H1 (cell line): Measurements from ENCODE around the gene IDH2. TPM values are rescaled to one million over a fixed set of nuclear protein-coding genes. Genes with fewer than 3 reads are reported as not detected.
"Not testable (repeated sequence)": the region's sequence is repeated elsewhere in the genome, so short reads cannot be mapped to it uniquely, and the experiment has no call there.

Experiments
- CTCF ChIA-PET: fragments of 300-600 bp; sonication (Branson Sonifier 250); formaldehyde crosslinking; loops from one replicate; lab custom pipeline; 2021; ENCODE audit not compliant: partially characterized antibody; lab: Charles Lee
- POLR2A ChIA-PET: fragments of 300-600 bp; sonication (Branson Sonifier 250); formaldehyde crosslinking; loops from one replicate; lab custom pipeline; 2021; ENCODE audit warnings: inconsistent platforms; ENCODE audit not compliant: partially characterized antibody; lab: Charles Lee
- DNase-seq, 2 experiments: peaks; one replicate each; pipeline versions ENCODE4 v3.0.0 to v3.0.0-alpha.2; 2010 to 2022; ENCODE audit warnings: low spot score in 2 of 2, low read depth in 1 of 2, mixed read lengths in 1 of 2
- FAIRE-seq: peaks from 2 replicates; lab custom pipeline; 2011; peaks lifted over from hg19 to GRCh38; lab: Jason Lieb, UNC
- H2AFZ ChIP-seq: 2 replicates; pipeline ENCODE4 v1.8.1; 2012; ENCODE audit warnings: low read length, inconsistent platforms
- H2AK5ac ChIP-seq: 2 replicates; pipeline ENCODE4 v1.6.1; 2013; ENCODE audit warnings: low read depth, low read length
- H2BK120ac ChIP-seq: replicated peaks from 2 replicates; pipeline ENCODE3; 2013; ENCODE audit warnings: low read depth, low read length, inconsistent platforms
- H2BK12ac ChIP-seq: 2 replicates; pipeline ENCODE4 v1.6.1; 2013; ENCODE audit warnings: low read depth, low read length
- H2BK15ac ChIP-seq: 2 replicates; pipeline ENCODE4 v1.6.1; 2013; ENCODE audit warnings: low read length
- H2BK20ac ChIP-seq: 2 replicates; pipeline ENCODE4 v1.6.1; 2013; ENCODE audit warnings: low read length
- H2BK5ac ChIP-seq: 2 replicates; pipeline ENCODE4 v1.6.1; 2013; ENCODE audit warnings: low read depth, low read length
- H3K14ac ChIP-seq: 2 replicates; pipeline ENCODE4 v1.6.1; 2013; ENCODE audit warnings: inconsistent platforms; ENCODE audit not compliant: insufficient read length
- H3K18ac ChIP-seq: 2 replicates; pipeline ENCODE4 v1.6.1; 2013; ENCODE audit warnings: low read length; ENCODE audit errors: extremely low read depth
- H3K23ac ChIP-seq: 2 replicates; pipeline ENCODE4 v1.6.1; 2013; ENCODE audit warnings: inconsistent platforms; ENCODE audit not compliant: insufficient read length
- H3K23me2 ChIP-seq: 2 replicates; pipeline ENCODE4 v1.6.1; 2013; ENCODE audit warnings: low read depth, low read length
- H3K27ac ChIP-seq: 2 replicates; pipeline ENCODE4 v1.6.1; 2011; ENCODE audit warnings: low read depth, low read length, inconsistent platforms
- H3K27me3 ChIP-seq, 4 experiments: replicated peaks in 1 of 4; 1 replicate in 1 of 4; 2 replicates in 3 of 4; pipeline versions ENCODE4 v1.6.1 to v1.8.1; 2011 to 2013; ENCODE audit warnings: low read length in 3 of 4, mild to moderate bottlenecking in 3 of 4, inconsistent platforms in 2 of 4, mixed read lengths in 2 of 4, moderate library complexity in 1 of 4; ENCODE audit not compliant: control insufficient read depth in 3 of 4, insufficient read depth in 3 of 4; ENCODE audit errors: extremely low read depth in 1 of 4
- H3K36me3 ChIP-seq, 4 experiments: 2 replicates each; pipeline versions ENCODE4 v1.6.1 to v1.8.1; 2011 to 2013; ENCODE audit warnings: mild to moderate bottlenecking in 4 of 4, low read length in 3 of 4, moderate library complexity in 2 of 4, control low read depth in 1 of 4, inconsistent platforms in 1 of 4; ENCODE audit not compliant: insufficient read depth in 4 of 4, control insufficient read depth in 2 of 4
- H3K4ac ChIP-seq: replicated peaks from 2 replicates; pipeline ENCODE3; 2013; ENCODE audit warnings: low read length, low read depth, mixed read lengths, inconsistent platforms; ENCODE audit not compliant: insufficient read length
- H3K4me1 ChIP-seq, 4 experiments: replicated peaks in 1 of 4; 1 replicate in 1 of 4; 2 replicates in 3 of 4; pipeline versions ENCODE4 v1.6.1 to v1.8.1; 2011 to 2013; ENCODE audit warnings: low read length in 3 of 4, inconsistent platforms in 2 of 4, mixed read lengths in 1 of 4; ENCODE audit not compliant: insufficient read depth in 4 of 4, control insufficient read depth in 3 of 4
- H3K4me2 ChIP-seq, 2 experiments: 2 replicates each; pipeline versions ENCODE4 v1.6.1 to v1.8.1; 2011 to 2013; ENCODE audit warnings: low read depth in 2 of 2, low read length in 2 of 2, control low read depth in 1 of 2, inconsistent platforms in 1 of 2, mild to moderate bottlenecking in 1 of 2; ENCODE audit not compliant: insufficient read depth in 1 of 2
- H3K4me3 ChIP-seq, 4 experiments: fragments of 200-600, 300-600 bp in 1 of 4; sonication (generic), shearing (Covaris generic), sonication (Bioruptor Twin) in 1 of 4; 2 replicates each; pipeline versions ENCODE4 v1.5.1 to v1.8.1; 2011 to 2016; ENCODE audit warnings: low read length in 4 of 4, low read depth in 3 of 4, control low read depth in 2 of 4, inconsistent platforms in 2 of 4, mild to moderate bottlenecking in 2 of 4, mixed read lengths in 1 of 4, moderate library complexity in 1 of 4; ENCODE audit not compliant: insufficient read depth in 2 of 4; ENCODE audit errors: extremely low read depth in 1 of 4
- H3K56ac ChIP-seq: replicated peaks from 2 replicates; pipeline ENCODE3; 2013; ENCODE audit warnings: low read depth, mild to moderate bottlenecking, mixed read lengths, low read length, inconsistent platforms; ENCODE audit not compliant: insufficient read length
- H3K79me1 ChIP-seq: 2 replicates; pipeline ENCODE4 v1.6.1; 2013; ENCODE audit warnings: low read depth, low read length, control low read depth
- H3K79me2 ChIP-seq, 2 experiments: 2 replicates each; pipeline versions ENCODE4 v1.6.1 to v1.8.1; 2012 to 2013; ENCODE audit warnings: low read length in 2 of 2, mild to moderate bottlenecking in 2 of 2, inconsistent platforms in 1 of 2; ENCODE audit not compliant: insufficient read depth in 2 of 2, control insufficient read depth in 1 of 2
- H3K9ac ChIP-seq, 4 experiments: replicated peaks in 1 of 4; 1 replicate in 1 of 4; 2 replicates in 3 of 4; pipeline versions ENCODE4 v1.6.1 to v1.8.1; 2011 to 2013; ENCODE audit warnings: low read depth in 3 of 4, low read length in 3 of 4, control low read depth in 2 of 4, mild to moderate bottlenecking in 2 of 4, moderate library complexity in 2 of 4, inconsistent platforms in 1 of 4; ENCODE audit errors: extremely low read depth in 1 of 4
- H3K9me3 ChIP-seq, 2 experiments: 2 replicates each; pipeline versions ENCODE4 v1.6.1 to v1.8.1; 2012 to 2013; ENCODE audit warnings: mild to moderate bottlenecking in 2 of 2, moderate library complexity in 2 of 2, control low read depth in 1 of 2, inconsistent platforms in 1 of 2, low read depth in 1 of 2, low read length in 1 of 2, mixed read lengths in 1 of 2; ENCODE audit not compliant: insufficient read depth in 2 of 2
- H4K20me1 ChIP-seq, 2 experiments: replicated peaks in 1 of 2; 2 replicates each; pipeline versions ENCODE3 to v1.8.1; 2011 to 2013; ENCODE audit warnings: inconsistent platforms in 2 of 2, low read length in 2 of 2, mild to moderate bottlenecking in 1 of 2; ENCODE audit not compliant: insufficient read depth in 2 of 2, control insufficient read depth in 1 of 2
- H4K5ac ChIP-seq: 2 replicates; pipeline ENCODE4 v1.6.1; 2013; ENCODE audit warnings: low read length, low read depth, mixed read lengths, inconsistent platforms; ENCODE audit not compliant: insufficient read length
- H4K8ac ChIP-seq: 2 replicates; pipeline ENCODE4 v1.8.0; 2013; ENCODE audit warnings: mild to moderate bottlenecking, moderate library complexity, low read length, inconsistent platforms; ENCODE audit not compliant: insufficient read depth; ENCODE audit errors: extremely low read depth
- H4K91ac ChIP-seq: replicated peaks from 2 replicates; pipeline ENCODE3; 2013; ENCODE audit warnings: low read length, mixed read lengths, inconsistent platforms; ENCODE audit not compliant: insufficient read length
- WGBS, 2 experiments: shearing (Covaris generic) in 1 of 2; methylation state at CpG; one replicate each; pipeline versions ENCODE4 v1.1.6 to v1.1.7; 2013 to 2015; ENCODE audit warnings: low lambda C conversion rate in 2 of 2, mixed read lengths in 2 of 2, inconsistent platforms in 1 of 2, low coverage in 1 of 2, missing lambda C conversion rate in 1 of 2; ENCODE audit not compliant: insufficient replicate concordance in 2 of 2, insufficient coverage in 1 of 2, insufficient read length in 1 of 2; ENCODE audit errors: extremely low coverage in 1 of 2, missing lambda C conversion rate in 1 of 2; 5-methylcytosine and 5-hydroxymethylcytosine counted together
- polyA plus RNA-seq, 7 experiments: library from polyadenylated mRNA; depleted of rRNA in 3 of 7; stranded (reverse) in 5 of 7; unstranded in 2 of 7; fragments of >200 nt in 5 of 7; fragments of 200-250 nt in 2 of 7; gene quantifications; 1 replicate in 5 of 7; 2 replicates in 1 of 7; 4 replicates in 1 of 7; pipeline versions ENCODE4 v1.2.1 to v1.2.3, GENCODE V29; 2011 to 2013; ENCODE audit warnings: missing spikeins in 2 of 7, mixed read lengths in 2 of 7
- total RNA-seq: library from RNA; stranded (reverse); fragmentation: NEBNext Ultra II Directional; extraction: Animal tissue kit (Norgen Biotek cat#: 25700); gene quantifications from 2 replicates; pipeline ENCODE4 v1.2.1, GENCODE V29; 2021

The IDH2 gene
- total and polyA plus RNA-seq, 2 of the 8 experiments (the other 6 are each of a cell fraction or from before 2014, with no cell fraction given), result 64.2 to 84.6 TPM

- not testable (repeated sequence) for H3K56ac ChIP-seq, H3K27me3 ChIP-seq, H2AFZ ChIP-seq, H2BK120ac ChIP-seq, FAIRE-seq, DNase-seq, H3K9me3 ChIP-seq, H2BK5ac ChIP-seq, H2BK12ac ChIP-seq, H2BK20ac ChIP-seq, H4K5ac ChIP-seq, H3K14ac ChIP-seq, H3K4ac ChIP-seq, H4K8ac ChIP-seq, H3K27ac ChIP-seq, H3K23me2 ChIP-seq, H2AK5ac ChIP-seq, H3K79me2 ChIP-seq, H3K36me3 ChIP-seq, H4K20me1 ChIP-seq, H3K18ac ChIP-seq, H3K4me1 ChIP-seq, H3K4me3 ChIP-seq, H4K91ac ChIP-seq, H2BK15ac ChIP-seq, H3K4me2 ChIP-seq, H3K23ac ChIP-seq, H3K9ac ChIP-seq, H3K79me1 ChIP-seq
- CTCF ChIA-PET, result interaction anchor here (0.9 to 12.3 kb wide), 13 partner anchors 8 to 252 kb away, joined by 3 to 115 read pairs (median 4); partner anchors contain the start of gene CIB1
- WGBS, 2 experiments, result 92% methylated on average over 10 of the region's 10 CpGs; no CpG with 5 or more reads in 1 of the 2 experiments
- POLR2A ChIA-PET, result interaction anchor here (0.7 to 1.8 kb wide), 4 partner anchors 8 to 117 kb away, joined by 3 to 5 read pairs (median 3); no protein-coding TSS in a partner anchor
Observed at GRCh38 chr15:90150551-90150950, 48.3 kb upstream of the IDH2 start.
